ENCODE measurements around the gene RAB11FIP5. TPM values are rescaled to one million over a fixed set of nuclear protein-coding genes. Genes with fewer than 3 reads are reported as not detected.

Gene RAB11FIP5
- total and polyA plus RNA-seq, 2 experiments from 2014 or later: 4.4 to 16.6 TPM

Other genes with a start within 250 kb of the RAB11FIP5 start
- 15.2 and 18.4 TPM in 2 replicates for gene SPR, start 225.5 kb downstream of the RAB11FIP5 start, total RNA-seq (2014; rRNA removed; shearing (Covaris generic))
- 9.5 and 10.7 TPM in 2 replicates for gene SPR, start 225.5 kb downstream of the RAB11FIP5 start, polyA plus RNA-seq (2016; fragmentation: Nextera tagmentation; extraction: Ambion mirVana)
- 7.9 and 12.6 TPM in 2 replicates for gene EMX1, start 195.4 kb downstream of the RAB11FIP5 start, total RNA-seq (2014; rRNA removed; shearing (Covaris generic))
- 3.9 and 4.2 TPM in 2 replicates for gene EMX1, start 195.4 kb downstream of the RAB11FIP5 start, polyA plus RNA-seq (2016; fragmentation: Nextera tagmentation; extraction: Ambion mirVana)
- gene SFXN5, start 41.2 kb downstream of the RAB11FIP5 start, total RNA-seq (2014; rRNA removed; shearing (Covaris generic)): 25.8 and 26.3 TPM in 2 replicates
- 23.6 and 25.4 TPM in 2 replicates for gene SFXN5, start 41.2 kb downstream of the RAB11FIP5 start, polyA plus RNA-seq (2016; fragmentation: Nextera tagmentation; extraction: Ambion mirVana)
- 0.47 and 0.73 TPM in 2 replicates for gene NOTO, start 89.6 kb upstream of the RAB11FIP5 start, total RNA-seq (2014; rRNA removed; shearing (Covaris generic))
- 0.06 and 0.12 TPM in 2 replicates for gene NOTO, start 89.6 kb upstream of the RAB11FIP5 start, polyA plus RNA-seq (2016; fragmentation: Nextera tagmentation; extraction: Ambion mirVana)
- 45.8 and 47.3 TPM in 2 replicates for gene SMYD5, start 101.3 kb upstream of the RAB11FIP5 start, total RNA-seq (2014; rRNA removed; shearing (Covaris generic))
- gene SMYD5, start 101.3 kb upstream of the RAB11FIP5 start, polyA plus RNA-seq (2016; fragmentation: Nextera tagmentation; extraction: Ambion mirVana): 17.9 and 20.5 TPM in 2 replicates
- gene PRADC1, start 120.3 kb upstream of the RAB11FIP5 start, total RNA-seq (2014; rRNA removed; shearing (Covaris generic)): 6.5 and 8.6 TPM in 2 replicates
- gene PRADC1, start 120.3 kb upstream of the RAB11FIP5 start, polyA plus RNA-seq (2016; fragmentation: Nextera tagmentation; extraction: Ambion mirVana): 6.8 and 8.3 TPM in 2 replicates
- 516 and 642 TPM in 2 replicates for gene CCT7, start 121.4 kb upstream of the RAB11FIP5 start, total RNA-seq (2014; rRNA removed; shearing (Covaris generic))
- 269 and 287 TPM in 2 replicates for gene CCT7, start 121.4 kb upstream of the RAB11FIP5 start, polyA plus RNA-seq (2016; fragmentation: Nextera tagmentation; extraction: Ambion mirVana)
- 13.8 and 16.5 TPM in 2 replicates for gene FBXO41, start 171.5 kb upstream of the RAB11FIP5 start, total RNA-seq (2014; rRNA removed; shearing (Covaris generic))
- gene FBXO41, start 171.5 kb upstream of the RAB11FIP5 start, polyA plus RNA-seq (2016; fragmentation: Nextera tagmentation; extraction: Ambion mirVana): 3.1 and 3.5 TPM in 2 replicates
- not detected in 2 replicates for gene EGR4, start 180.6 kb upstream of the RAB11FIP5 start, total RNA-seq (2014; rRNA removed; shearing (Covaris generic))
- 0.23 TPM in 1 of 2 replicates, not detected in the other for gene EGR4, start 180.6 kb upstream of the RAB11FIP5 start, polyA plus RNA-seq (2016; fragmentation: Nextera tagmentation; extraction: Ambion mirVana)